A549 (cell line): ENCODE data around the gene MX2. TPM values are rescaled to one million over a fixed set of nuclear protein-coding genes. Genes with fewer than 3 reads are reported as not detected.

Experiments
- ATAC-seq, 2 experiments: fragments of 200-7000 bp in 1 of 2; fragments of >200 bp in 1 of 2; cut with Nextera tagmentation in 1 of 2; cut with Tn5 transposase in 1 of 2; 3 replicates each; pipeline versions ENCODE4 v1.8.0 to v1.9.1; 2018 to 2020; ENCODE audit warnings: mild to moderate bottlenecking in 1 of 2, moderate library complexity in 1 of 2
- CTCF ChIA-PET: fragments of 300-600 bp; sonication (Branson Sonifier 250); formaldehyde crosslinking; extraction: SDS; loops from one replicate; lab custom pipeline; 2021; ENCODE audit warnings: antibody characterized with exemption, inconsistent platforms; lab: Yijun Ruan, JAX
- POLR2A ChIA-PET: fragments of 350-600 bp; formaldehyde crosslinking; extraction: SDS; loops from one replicate; lab custom pipeline; 2021; ENCODE audit warnings: antibody characterized with exemption, inconsistent platforms; lab: Yijun Ruan, JAX
- DNase-seq, 2 experiments: peaks; one replicate each; pipeline versions ENCODE4 v3.0.0 to v3.0.0-alpha.2; 2011 to 2016; ENCODE audit warnings: low read depth in 1 of 2, low spot score in 1 of 2
- FAIRE-seq: peaks from 2 replicates; lab custom pipeline; 2011; peaks lifted over from hg19 to GRCh38; lab: Jason Lieb, UNC
- H3K27ac ChIP-seq, 2 experiments: fragments of >200 bp; sonication (Bioruptor Twin); formaldehyde crosslinking; 3 replicates each; pipeline ENCODE4 v1.5.1; 2016 to 2017
- H3K4me1 ChIP-seq: fragments of >200 bp; sonication (Bioruptor Twin); formaldehyde crosslinking; 3 replicates; pipeline ENCODE4 v1.6.1; 2016
- H3K4me2 ChIP-seq: fragments of >200 bp; sonication (Bioruptor Twin); formaldehyde crosslinking; 3 replicates; pipeline ENCODE4 v1.6.1; 2016
- H3K4me3 ChIP-seq: fragments of >200 bp; sonication (Bioruptor Twin); formaldehyde crosslinking; 3 replicates; pipeline ENCODE4 v1.5.1; 2016
- H3K9me3 ChIP-seq: fragments of >200 bp; sonication (Bioruptor Twin); formaldehyde crosslinking; 3 replicates; pipeline ENCODE4 v1.6.1; 2016
- ATOH8 ChIP-seq: fragments of 250-450 bp; sonication (Bioruptor Pico); IDR thresholded peaks from 2 replicates; pipeline ENCODE4 v1.5.0; 2020; ENCODE audit warnings: low read depth, mild to moderate bottlenecking, moderate library complexity
- BHLHE40 ChIP-seq: IDR thresholded peaks from 2 replicates; pipeline ENCODE4 v1.6.1; 2012; ENCODE audit warnings: low read depth, low read length, inconsistent platforms
- E2F6 ChIP-seq: IDR thresholded peaks from 2 replicates; pipeline ENCODE4 v1.6.1; 2012; ENCODE audit warnings: low read depth, borderline replicate concordance
- EHMT2 ChIP-seq: fragments of 200-600 bp; sonication (generic); IDR thresholded peaks from 2 replicates; pipeline ENCODE4 v1.6.1; 2016; ENCODE audit warnings: antibody characterized with exemption, low read depth, mild to moderate bottlenecking, moderate library complexity
- ELK1 ChIP-seq: fragments of 150-350 bp; IDR thresholded peaks from 2 replicates; pipeline ENCODE4 v1.6.1; 2014; ENCODE audit warnings: low read depth, mild to moderate bottlenecking, low read length
- EP300 ChIP-seq, 2 experiments: fragments of >200 bp; sonication (Bioruptor Twin); formaldehyde crosslinking; IDR thresholded peaks; 2 replicates in 1 of 2; 3 replicates in 1 of 2; pipeline ENCODE4 v1.6.1; 2016 to 2017
- HEYL ChIP-seq: fragments of 250-450 bp; sonication (Bioruptor Pico); IDR thresholded peaks from 2 replicates; pipeline ENCODE4 v1.8.0; 2021; ENCODE audit warnings: mild to moderate bottlenecking, moderate library complexity
- HOXB13 ChIP-seq: fragments of 250-450 bp; sonication (Bioruptor Pico); IDR thresholded peaks from 2 replicates; pipeline ENCODE4 v1.5.0; 2020; ENCODE audit warnings: low read depth, mild to moderate bottlenecking, moderate library complexity
- JUN ChIP-seq, 2 experiments: fragments of >200 bp; sonication (Bioruptor Twin); formaldehyde crosslinking; IDR thresholded peaks; 2 replicates in 1 of 2; 3 replicates in 1 of 2; pipeline ENCODE4 v1.6.1; 2016 to 2017
- MAZ ChIP-seq: fragments of 150-350 bp; IDR thresholded peaks from 2 replicates; pipeline ENCODE4 v1.6.1; 2014; ENCODE audit warnings: antibody characterized with exemption, low read depth, low read length, borderline replicate concordance
- MYC ChIP-seq: IDR thresholded peaks from 2 replicates; pipeline ENCODE4 v1.6.1; 2012; ENCODE audit warnings: mild to moderate bottlenecking, inconsistent platforms, low read length, improper control_type of control experiment, borderline replicate concordance
- NFE2L2 ChIP-seq: fragments of 150-350 bp; conservative IDR thresholded peaks from 2 replicates; pipeline ENCODE4 v1.6.1; 2014; ENCODE audit warnings: low read length
- NPAS2 ChIP-seq: fragments of 250-450 bp; sonication (Bioruptor Pico); IDR thresholded peaks from 2 replicates; pipeline ENCODE4 v1.8.0; 2022; ENCODE audit warnings: mild to moderate bottlenecking, moderate library complexity, borderline replicate concordance
- NR3C1 ChIP-seq: fragments of >200 bp; sonication (Bioruptor Twin); formaldehyde crosslinking; IDR thresholded peaks from 3 replicates; pipeline ENCODE4 v1.6.1; 2017
- PBX3 ChIP-seq: IDR thresholded peaks from 2 replicates; pipeline ENCODE4 v1.6.1; 2012
- RAD21 ChIP-seq, 2 experiments: fragments of >200 bp in 1 of 2; sonication (Bioruptor Twin) in 1 of 2; formaldehyde crosslinking in 1 of 2; IDR thresholded peaks in 1 of 2; conservative IDR thresholded peaks in 1 of 2; 2 replicates in 1 of 2; 3 replicates in 1 of 2; pipeline ENCODE4 v1.6.1; 2012 to 2018; ENCODE audit warnings: inconsistent platforms in 1 of 2
- TFCP2L1 ChIP-seq: fragments of 250-450 bp; sonication (Bioruptor Pico); IDR thresholded peaks from 2 replicates; pipeline ENCODE4 v1.5.0; 2021; ENCODE audit warnings: mild to moderate bottlenecking
- ZC3H11A ChIP-seq: fragments of 450-650 bp; IDR thresholded peaks from 2 replicates; pipeline ENCODE4 v1.6.1; 2014; ENCODE audit warnings: antibody characterized with exemption, mild to moderate bottlenecking
- ZFP36 ChIP-seq: fragments of 450-650 bp; IDR thresholded peaks from 2 replicates; pipeline ENCODE4 v1.6.1; 2014; ENCODE audit warnings: borderline replicate concordance; ENCODE audit not compliant: partially characterized antibody
- ZNF302 ChIP-seq: fragments of 250-450 bp; sonication (Bioruptor Pico); IDR thresholded peaks from 2 replicates; pipeline ENCODE4 v1.9.0; 2021; ENCODE audit warnings: inconsistent platforms, mild to moderate bottlenecking, moderate library complexity
- ZSCAN20 ChIP-seq: fragments of 250-450 bp; sonication (Bioruptor Pico); IDR thresholded peaks from 2 replicates; pipeline ENCODE4 v1.8.0; 2022; ENCODE audit warnings: mild to moderate bottlenecking, moderate library complexity
- WGBS: methylation state at CpG from one replicate; pipeline ENCODE4 v1.1.6; 2017; ENCODE audit errors: missing lambda C conversion rate; 5-methylcytosine and 5-hydroxymethylcytosine counted together
- polyA plus RNA-seq, 4 experiments: library from polyadenylated mRNA; depleted of rRNA in 3 of 4; stranded (reverse); fragments of >200 nt; fragmentation: RNase III in 1 of 4; extraction: RNeasy Plus Mini Kit Qiagen cat#74134 plus additional on column Dnase treatment in 1 of 4; gene quantifications; 2 replicates in 3 of 4; 3 replicates in 1 of 4; pipeline ENCODE4 v1.2.3, GENCODE V29; 2011 to 2017

MX2 gene
- polyA plus RNA-seq, 2 of the 4 experiments (the other 2 are of a cell fraction) = not detected

GRCh38 chr21:41328660-41329607 lies 32.9 kb upstream of the MX2 start:
- FAIRE-seq = no peak
- no peak for DNase-seq
- POLR2A ChIA-PET = no interaction called here
- TF ChIP-seq ATOH8 (CRISPR knock-in tag) = no peak
- no peak for TF ChIP-seq ZSCAN20 (CRISPR knock-in tag)
- TF ChIP-seq ZC3H11A = no peak
- TF ChIP-seq NFE2L2 = no peak
- TF ChIP-seq ELK1 = no peak
- TF ChIP-seq PBX3 = no peak
- no peak for TF ChIP-seq RAD21 (conservative IDR thresholded peaks at IDR 0.05 in 1 of 2, IDR thresholded peaks at IDR 0.05 in 1 of 2)
- TF ChIP-seq TFCP2L1 (CRISPR knock-in tag) = no peak
- no peak for TF ChIP-seq EHMT2
- TF ChIP-seq BHLHE40 = no peak
- TF ChIP-seq MAZ = no peak
- no peak for TF ChIP-seq HOXB13 (CRISPR knock-in tag)
- no peak for TF ChIP-seq JUN (IDR thresholded peaks at IDR 0.05)
- TF ChIP-seq E2F6 = no peak
- no peak for TF ChIP-seq ZNF302 (CRISPR knock-in tag)
- no peak for ATAC-seq
- CTCF ChIA-PET = no interaction called here
- no peak overlapping the region for H3K4me2 ChIP-seq
- H3K27ac ChIP-seq = no peak overlapping the region
- WGBS = 45% methylated on average over 16 of the region's 16 CpGs
- H3K9me3 ChIP-seq = no peaks in the 10 kb centered on the region
- no peak overlapping the region for H3K4me3 ChIP-seq
- no peaks in the 10 kb centered on the region for H3K4me1 ChIP-seq

GRCh38 chr21:41333752-41334151 lies 28.1 kb upstream of the MX2 start:
- CTCF ChIA-PET = interaction anchor here (1.8 kb wide), 1 partner anchor 10 kb away, joined by 3 read pairs; no protein-coding TSS in a partner anchor
- H3K27ac ChIP-seq = no peak overlapping the region
- H3K4me3 ChIP-seq = no peak overlapping the region
- POLR2A ChIA-PET = no interaction called here
- ATAC-seq = no peak
- TF ChIP-seq ZFP36 = no peak
- no peak for TF ChIP-seq EP300 (IDR thresholded peaks at IDR 0.05)
- no peak for TF ChIP-seq ZNF302 (CRISPR knock-in tag)
- TF ChIP-seq NR3C1 = no peak
- no peak for TF ChIP-seq HEYL (CRISPR knock-in tag)
- TF ChIP-seq NPAS2 (CRISPR knock-in tag) = no peak
- TF ChIP-seq MYC = no peak
- no peak for FAIRE-seq
- no peak overlapping the region for H3K4me2 ChIP-seq
- no peaks in the 10 kb centered on the region for H3K9me3 ChIP-seq
- WGBS = 95% methylated on average over 1 of the region's 1 CpG
- no peak for DNase-seq
- no peaks in the 10 kb centered on the region for H3K4me1 ChIP-seq
